ENCODE measurements around the gene CDH11. TPM values are rescaled to one million over a fixed set of nuclear protein-coding genes. Genes with fewer than 3 reads are reported as not detected.

CDH11 gene, protein sequence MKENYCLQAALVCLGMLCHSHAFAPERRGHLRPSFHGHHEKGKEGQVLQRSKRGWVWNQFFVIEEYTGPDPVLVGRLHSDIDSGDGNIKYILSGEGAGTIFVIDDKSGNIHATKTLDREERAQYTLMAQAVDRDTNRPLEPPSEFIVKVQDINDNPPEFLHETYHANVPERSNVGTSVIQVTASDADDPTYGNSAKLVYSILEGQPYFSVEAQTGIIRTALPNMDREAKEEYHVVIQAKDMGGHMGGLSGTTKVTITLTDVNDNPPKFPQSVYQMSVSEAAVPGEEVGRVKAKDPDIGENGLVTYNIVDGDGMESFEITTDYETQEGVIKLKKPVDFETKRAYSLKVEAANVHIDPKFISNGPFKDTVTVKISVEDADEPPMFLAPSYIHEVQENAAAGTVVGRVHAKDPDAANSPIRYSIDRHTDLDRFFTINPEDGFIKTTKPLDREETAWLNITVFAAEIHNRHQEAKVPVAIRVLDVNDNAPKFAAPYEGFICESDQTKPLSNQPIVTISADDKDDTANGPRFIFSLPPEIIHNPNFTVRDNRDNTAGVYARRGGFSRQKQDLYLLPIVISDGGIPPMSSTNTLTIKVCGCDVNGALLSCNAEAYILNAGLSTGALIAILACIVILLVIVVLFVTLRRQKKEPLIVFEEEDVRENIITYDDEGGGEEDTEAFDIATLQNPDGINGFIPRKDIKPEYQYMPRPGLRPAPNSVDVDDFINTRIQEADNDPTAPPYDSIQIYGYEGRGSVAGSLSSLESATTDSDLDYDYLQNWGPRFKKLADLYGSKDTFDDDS
- total RNA-seq (2022; extraction: Qiagen RNA extraction) = 0.41 to 1.5 TPM (median 0.86 TPM) in 5 replicates

DNA sequence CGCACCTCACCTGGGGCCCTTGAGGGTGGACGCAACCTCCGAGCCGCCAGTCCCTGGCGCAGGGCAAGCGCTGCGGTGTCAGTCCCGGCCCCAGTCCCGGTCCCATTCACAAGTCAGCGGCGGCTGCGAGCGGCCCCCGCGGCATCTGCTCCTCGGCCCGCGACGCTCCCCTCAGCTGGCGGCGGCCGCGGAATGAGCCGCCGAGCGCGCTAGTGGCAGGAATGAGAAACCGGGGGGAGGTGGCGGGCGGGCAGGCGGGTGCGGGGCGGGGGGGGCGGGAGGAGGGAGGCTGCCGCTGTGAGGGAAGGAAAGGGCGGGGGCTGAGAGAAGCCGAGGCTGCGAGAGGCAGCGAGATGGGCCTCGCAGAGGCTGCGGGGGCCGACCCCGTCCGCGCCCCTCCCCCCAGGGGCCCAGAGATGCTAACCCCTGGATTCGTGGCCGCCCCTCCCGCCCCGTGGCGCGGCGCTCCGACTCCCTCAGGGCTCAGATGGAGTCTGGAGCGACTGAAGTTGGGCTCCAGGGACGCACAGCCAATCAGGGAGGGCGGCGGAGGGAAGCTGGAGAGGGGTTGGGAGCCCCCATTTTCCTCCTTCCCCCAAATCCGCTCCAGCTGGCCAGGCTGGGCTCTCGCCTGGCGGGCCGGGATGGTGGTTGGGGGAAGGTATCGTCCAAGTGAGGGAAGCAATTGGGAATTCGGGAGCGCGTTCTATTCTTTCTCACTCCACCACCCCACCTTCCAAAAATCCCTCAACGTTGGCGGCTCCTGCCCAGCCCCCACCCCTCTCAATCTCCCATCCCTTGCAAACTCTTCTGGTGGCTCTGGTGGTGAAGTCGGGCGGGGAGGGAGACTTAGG is at the start of gene CDH11:
Gene CDH11 (minus strand): TSS at position 194 of the 854 bp plus-strand sequence. CDS start 117,194 bp downstream, outside the sequence.

